GM21786 (cell line): ENCODE results near the gene LRRC61.

Experiments
- ATAC-seq: cut with Tn5 transposase; IDR thresholded peaks from one replicate; pipeline ENCODE4 v1.9.1; 2021; ENCODE audit not compliant: unreplicated experiment

LRRC61 gene

GRCh38 chr7:150351587-150352194 lies 28.5 kb downstream of the LRRC61 start:
- ATAC-seq: no peak

DNA sequence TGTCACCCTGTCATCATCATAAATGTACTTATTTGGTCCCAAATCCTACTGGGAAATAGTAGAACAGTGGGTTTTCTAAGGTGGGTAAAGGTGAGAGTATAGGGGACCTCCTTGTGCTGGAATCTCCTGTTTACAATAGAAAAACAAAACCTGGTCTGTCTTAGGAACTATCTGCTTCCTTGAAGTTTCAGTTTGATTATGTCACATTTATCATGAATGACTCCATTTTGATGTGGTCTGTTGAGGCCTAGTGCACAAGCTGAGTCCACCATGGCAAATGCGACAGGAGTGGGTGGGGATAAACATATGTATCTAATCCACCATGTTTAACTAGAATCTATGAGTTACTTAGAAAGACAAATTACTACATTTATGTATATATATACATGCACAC lies 32.5 kb downstream of the LRRC61 start:
- no peak for ATAC-seq

DNA sequence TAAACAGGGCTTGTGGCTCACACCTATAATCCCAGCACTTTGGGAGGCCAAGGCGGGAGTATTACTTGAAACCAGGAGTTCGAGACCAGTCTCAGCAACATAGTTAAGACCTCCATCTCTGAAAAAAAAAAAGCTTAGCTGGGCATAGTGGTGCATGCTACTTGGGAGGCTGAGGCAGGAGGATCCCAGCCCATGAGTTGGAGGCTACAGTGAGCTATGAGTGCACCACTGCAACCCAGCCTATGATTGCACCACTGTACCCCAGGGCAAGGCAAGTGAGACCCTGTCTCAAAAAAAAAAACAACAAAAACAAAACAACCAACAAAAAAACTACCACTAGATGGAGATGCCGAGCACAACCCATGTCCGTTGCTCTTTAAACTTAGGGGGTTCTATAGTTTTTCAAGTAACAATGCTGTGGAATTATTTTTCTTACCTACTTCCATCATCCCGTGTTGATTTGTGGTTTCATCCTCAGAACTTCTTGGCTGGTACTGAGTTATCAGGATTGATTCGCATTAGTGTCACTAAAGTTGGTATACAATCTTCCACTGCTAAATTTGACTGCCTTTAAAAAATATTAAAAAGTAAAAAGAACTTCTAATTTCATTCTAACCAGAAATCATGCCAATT lies 33.2 kb downstream of the LRRC61 start:
- ATAC-seq: no peak

- peak; percentile 51 for ATAC-seq
Measured at GRCh38 chr7:150357270-150357669, 34.1 kb downstream of the LRRC61 start.

DNA sequence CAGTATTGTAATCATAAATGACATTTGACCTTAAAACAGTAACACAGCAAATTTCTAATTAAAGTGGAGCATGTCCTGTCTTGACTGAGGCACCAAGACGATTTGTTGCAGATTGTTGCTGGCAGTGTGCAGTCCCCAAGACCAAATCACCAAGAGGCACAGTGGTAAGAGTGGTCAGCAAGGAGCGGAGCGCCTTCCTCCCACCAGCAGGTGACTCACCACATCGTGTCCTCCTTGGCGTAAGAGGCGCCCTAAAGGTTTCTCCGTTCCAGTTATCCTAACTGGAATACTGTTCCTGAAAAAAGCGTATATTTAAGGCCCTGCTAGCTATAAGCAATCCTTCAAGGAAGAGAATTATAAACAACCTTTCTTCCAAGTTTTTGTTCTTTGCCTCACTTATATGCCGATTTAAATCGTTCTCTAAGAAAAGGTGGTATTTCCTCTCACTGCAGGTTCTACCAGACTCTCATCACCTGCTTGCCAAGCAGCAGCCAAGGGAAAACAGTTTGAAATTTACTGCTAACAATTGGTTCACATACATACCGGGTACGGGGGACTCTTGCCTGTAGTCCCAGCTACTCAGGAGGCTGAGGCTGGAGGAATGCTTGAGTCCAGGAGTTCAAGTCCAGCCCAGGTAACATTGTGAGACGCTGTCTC lies 34.7 kb downstream of the LRRC61 start:
- ATAC-seq: peak; percentile 15

GRCh38 chr7:150358433-150358832 lies 35.3 kb downstream of the LRRC61 start:
- ATAC-seq: no peak

DNA sequence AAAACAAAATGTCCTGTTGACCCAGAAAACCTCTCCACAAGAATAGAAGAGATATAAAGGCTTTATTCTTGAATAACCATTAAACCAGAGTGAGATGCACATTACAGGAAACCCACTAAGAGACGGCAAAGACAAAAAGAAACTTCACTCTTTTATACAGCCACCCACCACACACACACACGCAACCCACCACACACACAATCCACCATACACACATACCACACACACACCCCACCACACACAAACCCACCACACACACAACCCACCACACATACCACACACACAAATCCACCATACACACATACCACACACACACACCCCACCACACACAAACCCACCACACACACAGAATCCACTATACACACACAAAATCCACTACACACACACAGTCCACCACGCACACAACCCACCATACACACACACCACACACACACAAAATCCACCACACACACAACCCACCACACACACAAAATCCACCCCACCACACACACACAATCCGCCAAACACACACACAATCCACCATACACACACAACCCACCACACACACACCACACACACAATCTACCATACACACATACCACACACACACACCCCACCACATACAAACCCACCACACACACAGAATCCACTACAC lies 36.0 kb downstream of the LRRC61 start:
- ATAC-seq: no peak

DNA sequence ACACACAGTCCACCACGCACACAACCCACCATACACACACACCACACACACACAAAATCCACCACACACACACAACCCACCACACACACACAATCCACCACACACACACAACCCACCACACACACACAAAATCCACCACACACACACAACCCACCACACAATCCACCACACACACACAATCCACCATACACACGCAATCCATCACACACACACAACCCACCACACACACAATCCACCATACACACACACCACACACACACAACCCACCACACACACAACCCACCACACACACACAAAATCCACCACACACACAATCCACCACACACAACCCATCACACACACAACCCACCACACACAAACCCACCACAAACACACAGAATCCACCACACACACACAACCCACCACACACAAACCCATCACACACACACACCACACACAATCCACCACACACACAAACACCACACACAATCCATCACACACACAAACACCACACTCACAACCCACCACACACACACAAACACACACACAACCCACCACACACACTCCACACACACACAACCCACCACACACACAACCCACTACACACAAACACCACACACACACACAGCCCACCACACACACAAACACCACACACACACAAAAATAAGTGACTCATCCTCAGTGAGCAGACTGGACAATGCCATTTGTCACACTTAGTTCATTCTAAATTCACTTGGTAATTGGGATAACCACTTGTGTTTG lies 36.6 kb downstream of the LRRC61 start:
- ATAC-seq: no peak

DNA sequence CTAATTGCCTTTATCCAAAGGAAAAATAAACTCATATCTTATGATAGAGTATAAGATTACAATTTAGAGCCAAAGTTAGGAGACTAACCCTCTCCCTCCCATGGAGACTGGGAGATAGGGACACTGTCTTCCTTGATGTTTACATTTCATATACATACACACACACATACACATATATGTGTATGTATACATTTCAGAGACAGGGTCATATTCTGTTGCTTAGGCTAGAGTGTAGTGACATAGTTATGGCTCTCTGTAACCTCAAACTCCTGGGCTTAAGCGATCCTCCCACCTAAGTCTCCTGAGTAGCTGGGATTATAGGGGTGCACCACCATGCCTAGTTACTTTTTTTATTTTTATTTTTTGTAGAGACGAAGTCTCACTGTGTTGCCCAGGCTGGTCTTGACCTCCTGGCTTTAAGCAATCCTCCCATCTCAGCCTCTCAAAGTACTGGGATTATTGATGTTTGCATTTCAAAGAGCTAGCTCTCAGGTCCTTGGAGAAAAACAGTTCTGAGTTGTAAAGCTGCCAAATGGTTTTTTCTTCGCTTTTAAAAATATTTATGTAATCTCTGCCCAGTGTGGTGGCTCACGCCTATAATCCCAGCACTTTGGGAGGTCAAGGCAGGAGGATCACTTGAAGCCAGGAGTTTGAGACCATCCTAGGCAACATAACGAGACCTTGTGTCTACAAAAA lies 37.4 kb downstream of the LRRC61 start:
- ATAC-seq: no peak

- no peak for ATAC-seq
Measured at GRCh38 chr7:150361402-150361801, 38.2 kb downstream of the LRRC61 start.

- no peak for ATAC-seq
Measured at GRCh38 chr7:150361807-150362621, 38.9 kb downstream of the LRRC61 start.

DNA sequence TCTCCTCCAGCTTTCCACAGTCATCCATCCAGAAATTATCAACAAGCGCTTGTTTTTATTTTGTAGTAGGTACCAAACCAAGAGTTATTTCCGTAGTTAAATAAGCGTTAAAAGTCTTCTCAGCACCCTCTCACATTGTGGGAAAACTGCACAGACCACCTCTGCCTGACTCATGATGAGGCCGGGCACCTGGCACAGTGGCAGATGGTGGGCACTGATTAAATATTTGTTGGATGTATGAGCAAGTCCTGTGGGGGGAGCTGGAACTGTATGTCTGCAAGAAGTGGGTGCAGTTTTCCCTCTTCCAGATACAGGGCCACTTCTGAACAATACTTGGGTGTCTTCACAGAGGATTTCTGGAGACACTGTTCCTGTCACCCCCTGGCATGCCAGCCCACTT lies 40.2 kb downstream of the LRRC61 start:
- no peak for ATAC-seq

DNA sequence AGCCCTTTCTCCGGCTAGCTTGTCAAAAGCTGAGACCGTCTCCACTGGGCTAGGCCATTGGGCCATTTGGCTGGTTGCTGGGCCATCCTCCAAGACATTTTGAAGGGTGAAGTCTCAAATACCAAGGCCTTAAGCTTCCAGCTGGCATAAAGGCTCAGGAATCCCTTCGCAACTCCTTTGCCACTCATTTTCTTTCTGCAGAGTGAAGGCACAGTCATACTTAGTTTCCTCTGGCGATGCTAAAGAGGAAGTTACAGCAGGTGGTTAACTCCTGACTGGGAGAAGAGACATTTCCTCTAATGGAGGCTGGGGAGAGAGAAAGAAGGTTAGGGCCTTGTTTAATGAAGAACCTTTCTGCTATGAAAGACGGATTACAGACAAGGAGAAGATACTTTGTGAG lies 40.7 kb downstream of the LRRC61 start:
- peak; percentile 34 for ATAC-seq

DNA sequence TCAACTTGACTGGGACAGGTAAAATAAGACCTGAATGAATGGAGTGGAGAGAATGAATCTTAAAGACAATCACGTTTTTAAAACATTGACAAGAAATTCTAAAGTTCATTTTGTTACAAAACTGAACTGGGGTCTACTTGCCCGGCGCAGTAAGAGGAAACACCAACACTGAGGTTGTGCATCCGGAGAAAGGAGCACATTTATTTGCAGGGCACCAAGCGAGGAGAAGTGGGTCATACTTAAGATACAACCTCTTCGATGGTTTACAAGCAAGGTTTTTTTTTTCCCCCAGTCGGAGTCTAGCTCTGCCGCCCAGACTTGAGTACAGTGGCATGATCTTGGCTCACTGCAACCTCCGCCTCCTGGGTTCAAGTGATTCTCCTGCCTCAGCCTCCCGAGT lies 42.0 kb downstream of the LRRC61 start:
- no peak for ATAC-seq

- ATAC-seq: no peak
Measured at GRCh38 chr7:150365673-150366398, 42.7 kb downstream of the LRRC61 start.

DNA sequence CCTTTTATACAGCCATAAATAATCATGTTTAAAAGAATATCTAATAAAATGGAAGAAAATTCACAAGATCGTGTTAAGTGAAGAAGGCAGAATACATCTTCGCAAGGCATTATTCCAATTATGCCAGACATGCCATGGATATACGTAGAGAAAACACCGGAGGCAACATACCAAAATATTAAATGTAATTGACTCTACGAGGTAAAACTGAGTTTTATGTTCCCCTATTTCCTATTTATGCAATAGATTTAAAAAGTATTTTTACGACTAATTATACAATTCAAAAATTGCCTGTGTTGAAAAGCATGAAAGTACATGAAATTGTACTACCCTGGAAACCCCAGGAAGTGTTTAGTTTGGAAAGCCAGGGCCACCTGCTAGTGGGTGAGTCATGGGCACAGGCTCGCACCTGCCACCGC lies 44.5 kb downstream of the LRRC61 start:
- no peak for ATAC-seq

DNA sequence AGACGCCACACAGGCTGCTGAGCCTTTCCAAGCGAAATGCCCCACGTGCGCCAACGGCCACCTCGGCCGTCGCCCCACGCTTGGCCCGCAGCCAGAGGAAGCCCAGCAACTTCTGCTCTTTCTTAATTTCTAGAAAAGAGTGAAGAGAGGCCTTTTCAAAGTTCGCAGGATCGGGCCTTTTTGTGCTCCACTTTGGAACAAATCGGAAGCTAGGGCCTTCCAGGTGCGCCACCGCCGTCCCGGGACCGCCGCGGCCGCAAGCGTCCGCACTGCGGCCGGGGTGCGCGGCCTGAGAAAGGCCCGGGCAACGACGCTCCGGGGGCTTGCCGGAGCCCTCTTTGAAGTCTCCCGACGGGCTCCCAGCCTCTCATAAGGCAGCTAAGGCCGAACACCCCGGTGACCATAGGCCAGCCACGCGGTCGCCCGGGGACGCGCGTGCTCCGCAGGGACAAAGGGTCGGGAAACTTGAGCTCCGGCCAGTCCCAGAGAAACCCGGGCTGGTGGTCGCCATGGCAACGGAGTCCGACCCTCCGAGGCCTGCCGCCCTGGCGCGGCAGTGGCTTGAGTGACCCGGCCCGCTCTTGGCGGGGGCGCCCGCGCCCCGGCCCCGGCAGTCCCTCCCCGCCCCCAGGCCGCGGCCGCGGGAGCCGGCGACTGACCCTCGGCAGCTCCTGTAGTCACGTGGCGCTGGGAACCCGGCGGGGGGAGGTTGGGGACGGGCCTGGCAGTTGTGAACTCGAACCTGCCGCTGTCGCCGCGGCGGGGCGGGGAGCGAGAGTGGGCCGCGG lies 45.1 kb downstream of the LRRC61 start, which contains the start of gene REPIN1:
TSS of gene REPIN1 (plus strand) at position 727 of the 788 bp plus-strand sequence. CDS start 890 bp downstream, outside the sequence.
- peak; percentile 40 for ATAC-seq
